Endothelial cell of umbilical vein (primary cell): ENCODE results near the gene CENPQ. TPM values are rescaled to one million over a fixed set of nuclear protein-coding genes. Genes with fewer than 3 reads are reported as not detected.

Experiments
- polyA plus RNA-seq, 4 experiments: library from polyadenylated mRNA; depleted of rRNA in 3 of 4; stranded (reverse) in 3 of 4; unstranded in 1 of 4; fragments of >200 nt; gene quantifications; 2 replicates each; pipeline versions ENCODE4 v1.2.1 to v1.2.3, GENCODE V29; 2011 to 2012; ENCODE audit warnings: missing spikeins in 1 of 4
- total RNA-seq: library from RNA; stranded (reverse); gene quantifications from 2 replicates; pipeline ENCODE4 v1.2.3, GENCODE V29; 2021

Gene CENPQ
- total and polyA plus RNA-seq, 2 donors (not counting 3 experiments of a cell fraction or from before 2014, with no cell fraction given): 3.3 to 8.0 TPM

Other genes with a start within 250 kb of the CENPQ start
- gene MMUT, start 117 bp upstream of the CENPQ start, total RNA-seq: 15.7 and 16.2 TPM in 2 replicates
- gene MMUT, start 117 bp upstream of the CENPQ start, polyA plus RNA-seq: 6.6 and 7.8 TPM in 2 replicates
- gene GLYATL3, start 36.6 kb downstream of the CENPQ start, total RNA-seq: not detected in 2 replicates
- not detected in 2 replicates for gene GLYATL3, start 36.6 kb downstream of the CENPQ start, polyA plus RNA-seq
- gene C6orf141, start 87.3 kb downstream of the CENPQ start, total RNA-seq: 13.7 and 15.5 TPM in 2 replicates
- gene C6orf141, start 87.3 kb downstream of the CENPQ start, polyA plus RNA-seq: 4.1 and 5.7 TPM in 2 replicates
- gene RHAG, start 173.5 kb downstream of the CENPQ start, total RNA-seq: not detected in 2 replicates
- not detected in 2 replicates for gene RHAG, start 173.5 kb downstream of the CENPQ start, polyA plus RNA-seq